Measurements from ENCODE around the gene DOCK3.
A peak's percentile ranks its signal among the peaks of the same experiment; 100 is the strongest.
"Not testable (repeated sequence)": the region's sequence is repeated elsewhere in the genome, so short reads cannot be mapped to it uniquely, and the experiment has no call there.

The DOCK3 gene

DNA sequence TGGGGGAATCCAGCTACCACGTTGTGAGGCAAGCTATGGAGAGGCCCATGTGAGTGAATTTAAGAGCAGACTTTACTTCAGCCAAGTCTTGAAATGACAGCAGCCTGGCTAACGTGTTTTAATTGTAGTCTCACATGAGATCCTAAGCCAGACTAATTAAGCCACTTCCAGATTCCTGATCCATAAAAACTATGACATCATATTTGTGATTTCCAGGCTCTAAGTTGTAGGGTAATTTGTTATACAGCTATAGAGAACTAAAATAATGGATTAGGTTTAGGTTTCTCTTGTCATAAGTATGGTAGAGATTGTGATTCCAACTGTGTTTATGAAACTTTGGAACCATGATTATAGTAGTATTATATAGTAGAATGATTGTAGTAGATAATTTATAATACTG lies 329.5 kb downstream of the DOCK3 start:
- no peak for DNase-seq

GRCh38 chr3:51024121-51024520 lies 349.4 kb downstream of the DOCK3 start:
- DNase-seq = no peak

DNA sequence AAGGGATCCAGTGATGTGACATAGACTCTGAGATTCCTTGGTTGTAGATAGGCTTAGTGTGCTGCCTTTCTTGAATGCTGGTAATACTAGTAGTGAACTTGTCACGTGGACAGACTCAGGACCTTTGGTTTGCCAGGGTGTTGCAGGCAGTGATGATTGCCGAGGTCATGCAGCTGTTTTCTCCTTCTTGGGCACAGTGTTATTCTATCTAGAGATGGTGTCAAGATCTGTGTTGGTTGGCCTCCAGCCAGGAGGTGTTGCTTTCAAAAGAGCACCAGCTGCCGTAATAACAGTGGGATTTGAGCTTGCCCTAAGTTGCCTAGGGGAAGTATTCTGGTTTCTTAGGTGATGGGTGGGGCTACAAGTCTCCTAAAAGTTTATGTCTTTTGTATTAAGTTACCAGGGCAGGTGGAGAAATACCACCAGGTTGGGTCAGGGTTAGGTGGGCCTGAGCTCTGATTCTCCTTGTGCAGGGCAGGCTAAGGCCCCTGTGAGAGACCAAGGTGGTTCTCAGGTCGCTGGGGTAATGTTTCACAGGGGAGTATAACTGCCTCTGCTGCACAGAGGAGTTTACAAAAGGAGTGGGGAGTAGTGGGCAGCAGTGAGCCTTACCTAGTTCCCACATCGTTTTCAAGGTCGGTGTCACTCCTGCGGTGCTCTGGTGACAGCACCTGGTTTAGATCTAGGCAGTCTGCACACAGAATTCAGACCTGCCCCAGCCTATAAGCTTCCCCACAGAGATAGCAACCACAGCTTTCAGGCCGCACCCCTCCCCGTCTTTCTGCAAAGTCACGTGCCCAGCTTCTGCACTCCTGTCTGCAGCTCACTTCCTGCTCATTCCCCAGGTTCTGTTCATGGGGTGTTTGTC lies 350.3 kb downstream of the DOCK3 start:
- DNase-seq = peak; percentile 83

DNA sequence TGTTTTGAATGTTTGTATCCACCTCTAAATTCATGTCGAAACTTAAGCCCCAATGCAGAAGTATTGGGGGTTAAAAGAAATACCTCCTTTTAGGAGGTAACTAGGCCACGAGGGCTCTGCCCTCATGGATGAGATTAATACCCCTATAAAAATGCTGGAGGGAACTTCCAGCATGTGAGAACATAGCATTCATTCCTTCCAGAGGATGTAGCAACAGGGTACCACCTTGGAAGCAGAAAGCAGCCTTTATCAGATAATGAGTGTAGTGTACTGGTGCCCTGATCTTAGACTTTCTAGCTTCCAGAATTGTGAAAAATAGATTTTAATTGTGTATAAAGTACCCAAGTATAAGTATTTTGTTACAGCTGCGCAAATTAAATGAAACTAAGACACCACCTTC lies 356.9 kb downstream of the DOCK3 start:
- no peak for DNase-seq

DNA sequence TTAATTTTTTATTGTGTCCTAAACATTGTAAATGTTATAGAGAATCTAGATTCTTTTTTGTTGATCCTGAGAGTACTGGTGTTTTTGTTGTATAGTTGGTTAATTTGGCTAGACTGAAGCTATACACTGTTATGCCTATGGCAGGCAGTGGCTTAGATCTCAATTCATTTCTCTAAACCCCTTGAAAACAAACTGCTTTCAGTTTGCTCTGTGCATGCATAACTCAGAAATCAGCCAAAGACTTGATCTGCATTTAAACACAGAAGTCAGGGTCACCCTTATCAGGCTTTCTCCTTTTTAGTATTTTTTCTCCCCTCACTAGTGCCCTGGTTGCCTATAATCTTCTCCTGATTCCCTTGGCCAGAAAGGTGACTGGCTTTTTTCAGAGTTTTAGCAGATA lies 360.9 kb downstream of the DOCK3 start:
- DNase-seq = no peak

- DNase-seq = no peak
These were observed 370.3 kb downstream of the DOCK3 start for GRCh38 chr3:51044982-51045381.

- no peak for DNase-seq
These were observed 377.8 kb downstream of the DOCK3 start for GRCh38 chr3:51052562-51052961.

- no peak for DNase-seq
These were observed 382.4 kb downstream of the DOCK3 start for GRCh38 chr3:51057121-51057520.

DNA sequence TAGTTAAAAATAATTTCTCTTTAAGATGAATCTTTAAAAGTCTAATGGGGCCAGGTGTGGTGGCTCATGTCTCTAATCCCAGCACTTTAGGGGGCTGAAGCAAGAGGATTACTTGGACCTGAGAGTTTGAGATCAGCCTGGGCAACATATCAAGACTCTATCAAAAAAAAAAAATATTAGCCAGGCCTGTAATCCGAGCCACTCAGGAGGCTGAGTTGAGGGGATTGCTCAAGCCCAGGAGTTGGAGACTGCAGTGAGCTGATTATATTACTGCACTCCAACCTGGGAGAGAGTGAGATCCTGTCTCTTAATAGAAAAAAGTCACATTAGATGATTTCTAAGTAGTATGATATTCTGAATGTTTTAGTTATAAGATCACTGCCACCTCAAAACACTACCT lies 388.3 kb downstream of the DOCK3 start:
- no peak for DNase-seq

DNA sequence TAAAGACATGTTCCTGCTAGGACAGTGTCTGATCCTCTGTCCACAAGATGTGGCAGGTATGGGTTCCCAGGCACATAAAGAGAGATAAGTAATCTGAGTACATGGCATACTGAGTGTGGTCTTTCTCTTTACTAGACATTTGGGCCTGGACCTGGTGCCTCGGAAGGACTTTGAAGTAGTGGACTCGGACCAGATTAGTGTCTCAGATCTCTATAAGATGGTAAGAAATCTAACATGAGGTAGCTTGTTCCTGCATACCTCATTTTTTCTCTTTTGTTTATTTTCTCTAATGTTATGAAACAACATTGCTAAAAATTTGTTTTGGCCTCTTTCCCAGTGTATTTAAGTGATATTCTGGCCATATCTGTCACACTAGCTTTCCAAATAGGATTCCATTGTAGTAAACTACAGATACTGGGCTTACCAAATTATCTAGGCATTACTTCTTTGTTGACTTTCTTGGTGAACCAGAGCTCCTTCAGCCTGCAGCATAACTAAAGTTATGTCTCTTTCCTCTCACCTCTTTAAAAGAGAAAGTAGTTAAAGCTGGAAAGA lies 400.6 kb downstream of the DOCK3 start:
- DNase-seq = no peak

GRCh38 chr3:51082363-51082762 lies 407.6 kb downstream of the DOCK3 start:
- DNase-seq = peak; percentile 3

DNA sequence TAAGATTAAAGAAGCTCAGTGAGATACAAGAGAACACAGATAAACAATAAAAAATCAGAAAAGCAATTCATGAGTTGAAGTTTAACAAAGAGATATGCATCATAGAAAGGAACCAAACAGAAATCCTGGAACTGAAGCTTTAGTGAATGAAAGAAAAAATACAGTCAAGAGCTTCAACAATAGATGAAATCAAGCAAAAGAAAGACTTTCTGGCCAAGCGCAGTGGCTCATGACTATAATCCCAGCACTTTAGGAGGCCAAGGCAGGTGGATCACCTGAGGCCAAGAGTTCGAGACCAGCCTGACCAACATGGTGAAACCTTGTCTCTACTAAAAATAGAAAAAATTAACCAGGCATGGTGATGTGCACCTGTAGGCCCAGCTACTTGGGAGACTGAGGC lies 408.8 kb downstream of the DOCK3 start:
- no peak for DNase-seq

DNA sequence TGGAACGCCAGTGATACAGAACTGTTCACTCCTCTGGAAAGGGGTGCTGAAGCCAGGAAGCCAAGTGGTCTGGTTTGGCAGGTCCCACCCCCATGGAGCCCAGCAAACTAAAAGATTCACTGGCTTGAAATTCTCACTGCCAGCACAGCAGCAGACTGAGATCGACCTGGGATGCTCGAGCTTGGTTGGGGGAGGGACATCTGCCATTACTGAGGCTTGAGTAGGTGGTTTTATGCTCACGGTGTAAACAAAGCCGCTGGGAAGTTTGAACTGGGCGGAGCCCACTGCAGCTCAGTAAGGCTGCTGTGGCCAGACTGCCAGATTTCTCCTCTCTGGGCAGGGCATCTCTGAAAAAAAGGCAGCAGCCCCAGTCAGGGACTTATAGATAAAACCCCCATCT lies 417.4 kb downstream of the DOCK3 start:
- not testable (repeated sequence) for DNase-seq

DNA sequence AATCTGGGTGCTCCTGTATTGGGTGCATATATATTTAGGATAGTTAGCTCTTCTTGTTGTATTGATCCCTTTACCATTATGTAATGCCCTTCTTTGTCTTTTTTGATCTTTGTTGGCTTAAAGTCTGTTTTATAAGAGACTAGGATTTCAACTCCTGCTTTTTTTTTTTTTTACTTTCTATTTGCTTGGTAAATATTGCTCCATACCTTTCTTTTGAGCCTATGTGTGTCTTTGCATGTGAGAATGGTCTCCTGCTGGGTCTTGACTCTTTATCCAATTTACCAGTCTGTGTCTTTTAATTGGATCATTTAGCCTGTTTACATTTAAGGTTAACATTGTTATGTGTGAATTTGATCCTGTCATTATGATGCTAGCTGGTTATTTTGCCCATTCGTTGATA lies 420.1 kb downstream of the DOCK3 start:
- not testable (repeated sequence) for DNase-seq

DNA sequence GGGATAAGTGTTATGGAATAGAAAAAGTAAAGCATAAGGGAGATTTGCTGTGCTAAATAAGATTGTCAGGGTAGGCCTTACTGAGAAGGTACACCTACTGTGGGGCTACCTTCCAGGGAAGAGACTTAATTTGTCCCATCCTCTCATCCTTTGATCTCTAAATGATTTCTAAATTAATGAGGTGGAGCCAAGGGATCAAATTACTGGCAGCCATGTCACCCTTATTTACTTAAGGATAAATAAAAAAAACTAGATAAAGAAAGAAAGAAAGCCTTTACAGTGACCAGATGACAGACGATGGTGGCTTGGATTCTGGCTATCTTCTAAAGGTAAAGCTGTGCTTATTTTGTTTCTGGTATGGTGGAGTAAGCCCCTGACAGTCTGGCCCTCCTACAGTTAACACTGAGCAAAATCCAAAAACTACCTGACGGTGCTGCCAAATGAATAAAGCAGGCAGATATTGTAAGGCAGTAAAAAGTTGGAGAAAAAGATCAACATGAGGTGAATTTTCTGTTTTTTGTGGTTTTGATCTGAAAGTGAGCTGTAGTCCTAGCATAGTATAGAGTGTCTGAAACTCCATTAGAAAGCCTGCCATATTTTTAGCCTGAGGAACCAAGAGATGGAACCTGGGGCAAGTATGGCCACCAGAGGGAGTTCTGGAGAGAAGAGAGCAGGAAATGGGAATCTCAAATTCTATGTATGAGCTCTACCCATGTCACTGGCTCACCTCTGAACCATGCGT lies 425.2 kb downstream of the DOCK3 start:
- peak; percentile 34 for DNase-seq

DNA sequence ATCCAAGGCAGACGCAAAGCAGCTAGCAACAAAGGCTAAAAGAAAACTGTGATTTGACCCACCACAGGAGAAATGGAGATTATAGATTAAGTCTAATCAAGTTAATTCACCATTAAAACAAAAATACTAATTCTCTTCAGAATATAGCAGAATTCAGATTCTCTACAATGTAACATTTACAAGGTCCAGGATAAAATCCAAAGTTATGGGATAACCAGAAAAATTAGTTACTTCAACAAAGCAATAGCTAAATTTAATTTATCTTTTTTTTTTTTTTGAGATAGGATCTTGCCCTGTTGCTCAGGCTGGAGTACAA lies 425.8 kb downstream of the DOCK3 start:
- no peak for DNase-seq

GRCh38 chr3:51102396-51102795 lies 427.7 kb downstream of the DOCK3 start:
- DNase-seq = no peak

- DNase-seq = no peak
These were observed 431.6 kb downstream of the DOCK3 start for GRCh38 chr3:51106242-51106876.

- no peak for DNase-seq
These were observed 435.9 kb downstream of the DOCK3 start for GRCh38 chr3:51110586-51110985.

GRCh38 chr3:51122944-51123343 lies 448.2 kb downstream of the DOCK3 start:
- no peak for DNase-seq

DNA sequence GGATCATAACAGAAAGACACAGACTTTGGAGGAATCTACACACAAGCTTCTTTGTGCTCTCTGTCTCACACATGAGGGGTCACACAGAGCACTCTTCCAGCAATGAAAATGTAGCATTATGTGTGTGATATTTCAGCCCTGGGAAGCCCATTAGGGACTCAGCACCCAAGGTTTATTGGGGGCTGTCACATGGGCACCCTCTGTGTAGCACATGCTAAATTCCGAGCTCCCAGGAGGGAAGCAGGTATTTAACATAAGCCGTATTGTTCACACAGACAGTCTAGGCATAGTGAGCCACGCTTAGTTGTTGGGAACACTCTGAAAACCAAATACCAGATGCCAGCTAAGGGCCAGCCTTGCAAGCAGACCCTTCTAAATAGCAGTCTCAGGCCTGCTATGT lies 448.8 kb downstream of the DOCK3 start:
- DNase-seq = no peak

DNA sequence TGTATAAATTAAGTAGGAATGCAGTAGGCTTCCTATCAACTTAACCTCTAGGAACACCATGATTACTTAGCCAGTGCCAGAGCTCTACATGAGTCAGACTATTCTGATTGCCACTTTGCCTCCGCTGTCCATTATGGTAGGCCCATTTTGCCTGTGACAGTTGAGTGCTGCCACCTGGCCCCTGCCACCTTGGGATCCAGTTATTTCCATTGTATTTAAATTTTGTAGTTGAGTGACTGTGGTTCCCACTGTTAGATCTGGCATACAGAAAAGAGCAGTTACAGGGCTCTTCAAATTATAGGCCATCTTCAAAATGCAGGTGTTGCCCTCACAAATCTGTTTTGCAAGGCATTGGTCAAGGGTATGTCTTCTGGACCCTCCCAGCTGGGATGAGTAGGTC lies 456.9 kb downstream of the DOCK3 start:
- not testable (repeated sequence) for DNase-seq

GRCh38 chr3:51137715-51138114 lies 463.0 kb downstream of the DOCK3 start:
- DNase-seq = no peak

GRCh38 chr3:51139616-51140015 lies 464.9 kb downstream of the DOCK3 start:
- DNase-seq = no peak

All from CD4-positive, alpha-beta T cell treated with Interleukin-17A for 4 hours (primary cell).